Measurements from ENCODE around the gene ZC3H12D. TPM values are rescaled to one million over a fixed set of nuclear protein-coding genes. Genes with fewer than 3 reads are reported as not detected.

The ZC3H12D gene
- total RNA-seq, 1 experiment from 2014 or later, result not detected

DNA sequence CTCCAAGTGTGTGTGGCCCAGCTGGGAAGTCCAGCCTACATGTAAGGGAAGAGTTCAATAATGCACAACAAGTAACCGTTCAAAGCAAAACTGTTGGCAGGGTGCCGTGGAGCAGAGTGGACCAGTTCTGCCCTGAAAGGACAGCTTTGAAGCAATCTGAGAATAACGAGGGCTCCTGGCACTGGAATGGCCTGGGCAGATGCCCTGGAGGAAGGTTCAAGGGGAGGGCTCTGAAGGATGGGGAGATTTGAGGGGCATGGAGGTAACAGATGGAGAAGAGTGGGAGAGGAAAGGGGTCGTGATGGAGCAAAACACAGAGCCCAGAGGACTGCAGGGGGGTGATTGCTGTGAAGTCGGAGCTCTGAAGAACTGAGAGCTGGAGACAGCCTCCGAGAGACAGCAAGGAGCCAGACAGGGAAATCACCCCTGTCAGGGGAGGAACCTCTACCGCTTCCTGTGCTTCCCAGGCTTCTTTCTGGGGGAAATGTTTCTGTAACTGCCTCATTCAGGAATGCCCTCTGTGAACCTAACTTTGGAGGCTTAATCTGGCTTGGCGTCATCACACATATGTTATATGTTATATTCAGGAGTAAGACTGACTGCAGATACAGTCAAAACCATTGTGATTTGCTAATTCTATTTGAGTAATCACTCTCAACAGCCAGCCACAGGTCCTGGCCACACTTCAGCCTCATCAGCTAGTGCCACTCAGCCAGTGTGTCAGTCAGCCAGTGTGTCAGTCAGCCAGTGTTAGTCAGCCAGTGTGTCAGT is 41.2 kb downstream of the ZC3H12D start:
- POLR2A ChIA-PET (ENCODE audit: unreplicated experiment), result no interaction called here
- Histone ChIP-seq H3K4me2 (ENCODE audit: low read length) (no peak overlapping the region), H3K36me3 (ENCODE audit: low read depth, low read length) (no peaks in the 10 kb centered on the region), H3K27me3 (ENCODE audit: low read length) (no peaks in the 10 kb centered on the region), H3K4me1 (ENCODE audit: insufficient read depth, low read length) (peaks cover 14% of the 10 kb centered on the region; the same call in 1 of the 2 replicates), H3K4me3 (ENCODE audit: low read length) (no peak overlapping the region), H3K9me3 (ENCODE audit: low read length) (no peaks in the 10 kb centered on the region), H2AFZ (ENCODE audit: low read length) (no peak overlapping the region), H4K20me1 (ENCODE audit: low read length) (no peaks in the 10 kb centered on the region), H3K79me2 (ENCODE audit: low read length) (no peaks in the 10 kb centered on the region), H3K27ac (ENCODE audit: low read length) (no peak overlapping the region), H3F3A (ENCODE audit: low read length, unreplicated experiment) (no peaks in the 10 kb centered on the region), H3K9me2 (replicated peaks; ENCODE audit: low read length) (no peaks in the 10 kb centered on the region), H3K9ac (ENCODE audit: low read length) (no peak overlapping the region)
- ATAC-seq, result no peak
- intact Hi-C loops (cut with micrococcal nuclease), result no loop called here
- CTCF ChIA-PET, result no interaction called here
- no TSS peak for BruUV-seq (replicated peaks)
- no peak for DNase-seq
- TF ChIP-seq EZH2phosphoT487 (IDR thresholded peaks at IDR 0.05; ENCODE audit: borderline replicate concordance, low read length) (no peak), EZH2 (IDR thresholded peaks at IDR 0.05; ENCODE audit: low read length, unreplicated experiment) (no peak)
- TF ChIP-seq, protein P1, sequence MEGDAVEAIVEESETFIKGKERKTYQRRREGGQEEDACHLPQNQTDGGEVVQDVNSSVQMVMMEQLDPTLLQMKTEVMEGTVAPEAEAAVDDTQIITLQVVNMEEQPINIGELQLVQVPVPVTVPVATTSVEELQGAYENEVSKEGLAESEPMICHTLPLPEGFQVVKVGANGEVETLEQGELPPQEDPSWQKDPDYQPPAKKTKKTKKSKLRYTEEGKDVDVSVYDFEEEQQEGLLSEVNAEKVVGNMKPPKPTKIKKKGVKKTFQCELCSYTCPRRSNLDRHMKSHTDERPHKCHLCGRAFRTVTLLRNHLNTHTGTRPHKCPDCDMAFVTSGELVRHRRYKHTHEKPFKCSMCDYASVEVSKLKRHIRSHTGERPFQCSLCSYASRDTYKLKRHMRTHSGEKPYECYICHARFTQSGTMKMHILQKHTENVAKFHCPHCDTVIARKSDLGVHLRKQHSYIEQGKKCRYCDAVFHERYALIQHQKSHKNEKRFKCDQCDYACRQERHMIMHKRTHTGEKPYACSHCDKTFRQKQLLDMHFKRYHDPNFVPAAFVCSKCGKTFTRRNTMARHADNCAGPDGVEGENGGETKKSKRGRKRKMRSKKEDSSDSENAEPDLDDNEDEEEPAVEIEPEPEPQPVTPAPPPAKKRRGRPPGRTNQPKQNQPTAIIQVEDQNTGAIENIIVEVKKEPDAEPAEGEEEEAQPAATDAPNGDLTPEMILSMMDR (conservative IDR thresholded peaks at IDR 0.05; ENCODE audit: low read depth, low read length), result no peak

- ATAC-seq (no peak), DNase-seq (no peak)
- Histone ChIP-seq H3K36me3 (ENCODE audit: low read depth, low read length) (no peaks in the 10 kb centered on the region), H3F3A (ENCODE audit: low read length, unreplicated experiment) (no peaks in the 10 kb centered on the region), H3K4me3 (ENCODE audit: low read length) (no peak overlapping the region), H2AFZ (ENCODE audit: low read length) (no peak overlapping the region), H3K4me2 (ENCODE audit: low read length) (no peak overlapping the region), H3K9ac (ENCODE audit: low read length) (no peak overlapping the region), H3K27ac (ENCODE audit: low read length) (no peak overlapping the region), H3K4me1 (ENCODE audit: insufficient read depth, low read length) (peaks cover 14% of the 10 kb centered on the region; the same call in 1 of the 2 replicates), H4K20me1 (ENCODE audit: low read length) (no peaks in the 10 kb centered on the region), H3K27me3 (ENCODE audit: low read length) (no peaks in the 10 kb centered on the region), H3K9me2 (replicated peaks; ENCODE audit: low read length) (no peaks in the 10 kb centered on the region), H3K79me2 (ENCODE audit: low read length) (no peaks in the 10 kb centered on the region), H3K9me3 (ENCODE audit: low read length) (no peaks in the 10 kb centered on the region)
- POLR2A ChIA-PET (ENCODE audit: unreplicated experiment), result no interaction called here
- intact Hi-C loops (cut with micrococcal nuclease), result no loop called here
- CTCF ChIA-PET, result no interaction called here
- TF ChIP-seq EZH2 (IDR thresholded peaks at IDR 0.05; ENCODE audit: low read length, unreplicated experiment) (no peak), EZH2phosphoT487 (IDR thresholded peaks at IDR 0.05; ENCODE audit: borderline replicate concordance, low read length) (no peak)
- TF ChIP-seq, protein P1 (conservative IDR thresholded peaks at IDR 0.05; ENCODE audit: low read depth, low read length), result no peak
- BruUV-seq (replicated peaks), result no TSS peak
Measured at GRCh38 chr6:149441740-149442139, 43.1 kb downstream of the ZC3H12D start.

Measured in PC-3 (cell line).